Keratinocyte (primary cell): ENCODE measurements around the gene C10orf95. TPM values are rescaled to one million over a fixed set of nuclear protein-coding genes. Genes with fewer than 3 reads are reported as not detected.

ENCODE experiments used
- DNase-seq: peaks from one replicate; pipeline ENCODE4 v3.0.0-alpha.2; 2011; ENCODE audit warnings: low read depth, missing footprints, low spot score
- FAIRE-seq: peaks from 2 replicates; lab custom pipeline; 2011; peaks lifted over from hg19 to GRCh38; lab: Jason Lieb, UNC
- H2AFZ ChIP-seq: 2 replicates; pipeline ENCODE4 v1.6.0; 2012; ENCODE audit warnings: low read length, control low read depth, inconsistent platforms; ENCODE audit not compliant: control insufficient read depth
- H3K27ac ChIP-seq: 2 replicates; pipeline ENCODE4 v1.5.1; 2011; ENCODE audit warnings: low read length; ENCODE audit not compliant: control insufficient read depth, insufficient read depth
- H3K27me3 ChIP-seq: 3 replicates; pipeline ENCODE4 v1.6.0; 2011; ENCODE audit warnings: low read length; ENCODE audit not compliant: control insufficient read depth, insufficient read depth; ENCODE audit errors: extremely low read depth
- H3K36me3 ChIP-seq, 2 experiments: 2 replicates in 1 of 2; 3 replicates in 1 of 2; pipeline ENCODE4 v1.5.1; 2011; ENCODE audit warnings: low read length in 2 of 2, mild to moderate bottlenecking in 1 of 2; ENCODE audit not compliant: control insufficient read depth in 2 of 2, insufficient read depth in 2 of 2; ENCODE audit errors: extremely low read depth in 1 of 2
- H3K4me1 ChIP-seq: 3 replicates; pipeline ENCODE4 v1.5.1; 2011; ENCODE audit warnings: low read length; ENCODE audit not compliant: control insufficient read depth, insufficient read depth; ENCODE audit errors: extremely low read depth
- H3K4me2 ChIP-seq: 3 replicates; pipeline ENCODE4 v1.6.0; 2011; ENCODE audit warnings: low read depth, low read length; ENCODE audit not compliant: control insufficient read depth, insufficient read depth; ENCODE audit errors: extremely low read depth
- H3K4me3 ChIP-seq, 3 experiments: fragments of 200-600 bp in 1 of 3; sonication (generic) in 1 of 3; 2 replicates in 2 of 3; 3 replicates in 1 of 3; pipeline ENCODE4 v1.5.1; 2011 to 2016; ENCODE audit warnings: low read length in 3 of 3, mild to moderate bottlenecking in 3 of 3, control low read depth in 2 of 3, inconsistent platforms in 1 of 3, low read depth in 1 of 3, mixed read lengths in 1 of 3, mixed run types in 1 of 3, moderate library complexity in 1 of 3; ENCODE audit not compliant: control insufficient read depth in 2 of 3, insufficient read depth in 2 of 3; ENCODE audit errors: extremely low read depth in 1 of 3
- H3K79me2 ChIP-seq: 2 replicates; pipeline ENCODE4 v1.6.0; 2012; ENCODE audit warnings: low read length; ENCODE audit not compliant: control insufficient read depth, insufficient read depth
- H3K9ac ChIP-seq: 3 replicates; pipeline ENCODE4 v1.6.0; 2011; ENCODE audit warnings: low read length; ENCODE audit not compliant: control insufficient read depth, insufficient read depth; ENCODE audit errors: extremely low read depth
- H3K9me1 ChIP-seq: 3 replicates; pipeline ENCODE4 v1.6.0; 2011; ENCODE audit warnings: low read length; ENCODE audit not compliant: control insufficient read depth, insufficient read depth; ENCODE audit errors: extremely low read depth
- H3K9me3 ChIP-seq: 2 replicates; pipeline ENCODE4 v1.5.1; 2012; ENCODE audit warnings: low read depth, low read length; ENCODE audit not compliant: control insufficient read depth
- H4K20me1 ChIP-seq: 3 replicates; pipeline ENCODE4 v1.6.0; 2011; ENCODE audit warnings: low read length; ENCODE audit not compliant: control insufficient read depth, insufficient read depth; ENCODE audit errors: extremely low read depth
- EZH2 ChIP-seq: IDR thresholded peaks from one replicate; pipeline ENCODE4 v1.6.1; 2012; ENCODE audit warnings: inconsistent platforms, mild to moderate bottlenecking, low read length, moderate library complexity
- dilution Hi-C: fragments of 300-500 bp; cut with MboI; formaldehyde crosslinking; loops from one replicate; pipeline ENCODE4 v1.7.0; 2020; ENCODE audit warnings: low sequenced_read_pairs; ENCODE audit not compliant: extremely low pct_ligation_motif_present
- polyA plus RNA-seq, 5 experiments: library from polyadenylated mRNA; depleted of rRNA in 3 of 5; stranded (reverse) in 3 of 5; stranded (forward) in 1 of 5; unstranded in 1 of 5; fragments of >200 nt; gene quantifications; 1 replicate in 1 of 5; 2 replicates in 3 of 5; 3 replicates in 1 of 5; pipeline versions ENCODE4 v1.2.1 to v1.2.3, GENCODE V29; 2011 to 2012; ENCODE audit warnings: missing spikeins in 2 of 5, low read depth in 1 of 5, low replicate concordance in 1 of 5
- TF ChIP-seq, protein P1 (sequence below), 3 experiments: IDR thresholded peaks in 1 of 3; conservative IDR thresholded peaks in 1 of 3; optimal IDR thresholded peaks in 1 of 3; 2 replicates in 2 of 3; 3 replicates in 1 of 3; pipeline versions ENCODE3 to v1.5.1; 2011; ENCODE audit warnings: low read length in 3 of 3, mild to moderate bottlenecking in 3 of 3, moderate library complexity in 2 of 3, control low read depth in 1 of 3, inconsistent platforms in 1 of 3; ENCODE audit not compliant: insufficient read depth in 2 of 3; ENCODE audit errors: extremely low read depth in 1 of 3

C10orf95 gene
- polyA plus RNA-seq, 1 donor (not counting 4 experiments of a cell fraction or from before 2014, with no cell fraction given) = 0.63 TPM

DNA sequence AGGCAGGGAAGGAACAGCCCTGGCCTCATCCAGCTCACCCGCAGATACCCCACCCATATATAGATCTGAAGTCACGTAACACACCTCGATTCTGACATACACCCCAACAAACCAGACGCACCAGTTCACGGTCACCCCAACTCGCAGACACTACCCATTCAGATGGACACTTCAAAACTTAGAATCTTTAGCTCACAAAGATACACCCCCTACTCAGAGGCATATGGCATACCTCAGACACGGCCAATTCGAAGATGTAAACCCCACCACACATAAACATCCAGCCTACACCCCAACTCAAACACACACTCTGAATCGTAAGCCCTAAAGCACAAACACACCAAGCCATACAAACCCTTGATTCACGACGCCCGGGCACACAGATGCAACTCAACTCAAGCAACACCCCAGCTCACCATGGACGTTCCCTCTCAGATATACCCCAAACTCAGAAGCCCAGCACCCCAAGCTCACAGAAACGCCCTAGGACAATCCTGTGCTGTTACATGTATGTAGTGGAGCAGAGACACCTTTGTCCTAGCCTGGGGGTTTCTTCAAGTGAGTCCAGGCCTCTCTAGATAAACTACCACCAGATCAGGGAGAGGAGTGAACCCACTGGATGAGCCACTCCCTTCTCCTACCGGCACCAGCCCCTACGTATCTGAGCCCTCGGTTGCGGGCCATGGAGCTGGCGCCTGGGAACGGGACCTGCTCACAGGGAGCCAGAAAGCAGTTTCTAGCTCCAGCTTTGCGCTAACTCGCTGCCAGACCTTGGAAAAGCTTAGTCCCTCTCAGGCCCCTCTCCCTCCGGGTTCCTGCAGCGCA is 41.5 kb downstream of the C10orf95 start:
- H3K4me3 ChIP-seq = peak overlapping the region in 2 of 3 experiments; percentile 26 to 34
- no peaks in the 10 kb centered on the region for H3K9me1 ChIP-seq
- H3K27me3 ChIP-seq = peaks cover 67% of the 10 kb centered on the region
- H3K79me2 ChIP-seq = no peaks in the 10 kb centered on the region
- dilution Hi-C loops = no loop called here
- FAIRE-seq (no peak), DNase-seq (no peak)
- no peaks in the 10 kb centered on the region for H3K9me3 ChIP-seq
- TF ChIP-seq, protein P1, sequence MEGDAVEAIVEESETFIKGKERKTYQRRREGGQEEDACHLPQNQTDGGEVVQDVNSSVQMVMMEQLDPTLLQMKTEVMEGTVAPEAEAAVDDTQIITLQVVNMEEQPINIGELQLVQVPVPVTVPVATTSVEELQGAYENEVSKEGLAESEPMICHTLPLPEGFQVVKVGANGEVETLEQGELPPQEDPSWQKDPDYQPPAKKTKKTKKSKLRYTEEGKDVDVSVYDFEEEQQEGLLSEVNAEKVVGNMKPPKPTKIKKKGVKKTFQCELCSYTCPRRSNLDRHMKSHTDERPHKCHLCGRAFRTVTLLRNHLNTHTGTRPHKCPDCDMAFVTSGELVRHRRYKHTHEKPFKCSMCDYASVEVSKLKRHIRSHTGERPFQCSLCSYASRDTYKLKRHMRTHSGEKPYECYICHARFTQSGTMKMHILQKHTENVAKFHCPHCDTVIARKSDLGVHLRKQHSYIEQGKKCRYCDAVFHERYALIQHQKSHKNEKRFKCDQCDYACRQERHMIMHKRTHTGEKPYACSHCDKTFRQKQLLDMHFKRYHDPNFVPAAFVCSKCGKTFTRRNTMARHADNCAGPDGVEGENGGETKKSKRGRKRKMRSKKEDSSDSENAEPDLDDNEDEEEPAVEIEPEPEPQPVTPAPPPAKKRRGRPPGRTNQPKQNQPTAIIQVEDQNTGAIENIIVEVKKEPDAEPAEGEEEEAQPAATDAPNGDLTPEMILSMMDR (optimal IDR thresholded peaks at IDR 0.05 in 1 of 3, IDR thresholded peaks at IDR 0.05 in 1 of 3, conservative IDR thresholded peaks at IDR 0.05 in 1 of 3; ENCODE audit: extremely low read depth in 1 of 3, insufficient read depth in 2 of 3, low read length in 3 of 3) = no peak
- TF ChIP-seq EZH2 = peak; percentile 92
- no peaks in the 10 kb centered on the region for H3K36me3 ChIP-seq
- H2AFZ ChIP-seq = peak overlapping the region; percentile 12
- H3K4me2 ChIP-seq = peak overlapping the region; percentile 48
- H3K4me1 ChIP-seq = peaks cover 11% of the 10 kb centered on the region
- no peaks in the 10 kb centered on the region for H4K20me1 ChIP-seq
- no peak overlapping the region for H3K9ac ChIP-seq
- no peak overlapping the region for H3K27ac ChIP-seq

DNA sequence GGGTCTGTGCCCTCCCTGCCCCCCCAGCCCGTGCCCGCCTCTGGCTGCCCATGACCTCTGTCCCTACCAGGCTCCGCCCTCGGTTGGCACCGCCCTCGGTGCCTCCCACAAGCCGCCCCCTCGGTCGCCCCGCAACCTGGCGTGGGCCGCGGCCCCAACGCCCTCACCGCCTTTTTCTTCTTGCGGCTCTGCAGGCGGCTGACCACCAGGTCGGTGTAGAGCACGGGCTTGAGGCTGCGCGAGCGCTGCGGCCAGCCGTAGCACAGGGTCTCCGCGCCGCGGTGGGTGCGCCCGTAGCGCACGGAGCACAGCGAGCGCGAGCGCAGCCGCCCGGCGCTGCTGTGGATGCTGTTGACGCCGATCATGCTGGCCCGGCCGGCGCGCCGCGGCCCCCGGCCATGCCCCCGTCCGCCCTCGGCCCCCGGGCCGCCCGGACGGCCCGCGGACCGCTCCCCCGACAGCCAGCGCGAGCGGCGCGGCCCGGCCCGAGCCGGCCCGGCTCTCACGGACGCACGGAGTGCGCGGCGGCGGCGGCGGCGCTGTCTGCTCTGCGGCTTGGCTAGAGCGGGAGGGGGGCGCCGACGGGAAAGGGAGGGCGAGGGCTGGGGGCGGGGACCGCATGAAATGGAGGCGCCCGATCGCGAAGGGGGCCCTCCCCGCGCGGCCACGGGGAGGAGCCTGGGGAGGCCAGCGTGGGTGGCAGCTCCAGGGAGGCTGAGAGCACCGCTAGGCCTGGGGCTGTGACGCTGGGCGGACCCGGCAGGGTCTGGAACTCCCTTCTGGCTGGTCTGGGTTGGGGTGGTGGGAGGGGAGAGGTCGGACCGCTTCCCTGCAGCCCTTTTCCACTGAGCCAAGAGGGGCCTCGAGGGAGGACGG is 42.4 kb downstream of the C10orf95 start:
- H3K27me3 ChIP-seq = peaks cover 63% of the 10 kb centered on the region
- peak overlapping the region; percentile 37 for H2AFZ ChIP-seq
- dilution Hi-C loops = no loop called here
- TF ChIP-seq, protein P1 (optimal IDR thresholded peaks at IDR 0.05 in 1 of 3, IDR thresholded peaks at IDR 0.05 in 1 of 3, conservative IDR thresholded peaks at IDR 0.05 in 1 of 3; ENCODE audit: extremely low read depth in 1 of 3, insufficient read depth in 2 of 3, low read length in 3 of 3) = no peak
- TF ChIP-seq EZH2 = peak; percentile 2
- DNase-seq (no peak), FAIRE-seq (no peak)
- no peak overlapping the region for H3K9ac ChIP-seq
- peaks cover 0 to 3% of the 10 kb centered on the region in 2 experiments for H3K36me3 ChIP-seq
- no peaks in the 10 kb centered on the region for H4K20me1 ChIP-seq
- no peaks in the 10 kb centered on the region for H3K79me2 ChIP-seq
- no peaks in the 10 kb centered on the region for H3K9me3 ChIP-seq
- H3K4me2 ChIP-seq = peak overlapping the region; percentile 58
- H3K9me1 ChIP-seq = no peaks in the 10 kb centered on the region
- peaks cover 11% of the 10 kb centered on the region for H3K4me1 ChIP-seq
- H3K4me3 ChIP-seq = peak overlapping the region in 1 of 3 experiments; percentile 27
- no peak overlapping the region for H3K27ac ChIP-seq
